K562 (cell line): ENCODE results near the gene COX6B2. TPM values are rescaled to one million over a fixed set of nuclear protein-coding genes. Genes with fewer than 3 reads are reported as not detected.
A peak's percentile ranks its signal among the peaks of the same experiment; 100 is the strongest.

Source experiments
- ATAC-seq: fragments of 200-7000 bp; cut with Tn5 transposase; 3 replicates; pipeline ENCODE4 v1.9.1; 2020; ENCODE audit warnings: moderate library complexity
- BruUV-seq: library from RNA; stranded (reverse); fragments of 400-500 nt; replicated peaks from 2 replicates; lab custom pipeline; 2021; lab: Mats Ljungman, UMichigan
- CTCF ChIA-PET: fragments of 300-600 bp; formaldehyde crosslinking; extraction: SDS; loops from one replicate; lab custom pipeline; 2021; ENCODE audit warnings: low intra/inter-chr PET ratio; lab: Yijun Ruan, JAX
- POLR2A ChIA-PET: fragments of 300-600, 350-650 bp; sonication (Branson Sonifier 250); formaldehyde crosslinking; extraction: SDS; loops from one replicate; lab custom pipeline; 2021; ENCODE audit warnings: antibody characterized with exemption, inconsistent platforms; lab: Yijun Ruan, JAX
- DNase-seq, 4 experiments: peaks; one replicate each; pipeline versions ENCODE4 v3.0.0 to v3.0.0-alpha.2; 2011 to 2018; ENCODE audit warnings: low spot score in 3 of 4, mixed read lengths in 3 of 4; ENCODE audit errors: extremely low read depth in 1 of 4
- FAIRE-seq: peaks from 2 replicates; lab custom pipeline; 2011; peaks lifted over from hg19 to GRCh38; lab: Jason Lieb, UNC
- H2AFZ ChIP-seq: 2 replicates; pipeline ENCODE4 v1.6.0; 2011; ENCODE audit warnings: low read depth, low read length, control low read depth, inconsistent platforms
- H3K27ac ChIP-seq: fragments of 200-600 bp; 3 replicates; pipeline ENCODE4 v1.8.0; 2011; ENCODE audit warnings: low read depth, mild to moderate bottlenecking, control low read depth, inconsistent platforms, low read length, moderate library complexity, mixed read lengths; ENCODE audit errors: extremely low read depth
- H3K27me3 ChIP-seq, 2 experiments: fragments of 300-600 bp in 1 of 2; 2 replicates in 1 of 2; 3 replicates in 1 of 2; pipeline versions ENCODE4 v1.6.0 to v1.8.0; 2011; ENCODE audit warnings: inconsistent platforms in 2 of 2, low read length in 2 of 2, mild to moderate bottlenecking in 1 of 2, mixed read lengths in 1 of 2, moderate library complexity in 1 of 2; ENCODE audit not compliant: control insufficient read depth in 2 of 2, insufficient read depth in 2 of 2
- H3K36me3 ChIP-seq: fragments of 300-600 bp; 3 replicates; pipeline ENCODE4 v1.8.0; 2011; ENCODE audit warnings: mild to moderate bottlenecking, low read length, inconsistent platforms; ENCODE audit not compliant: control insufficient read depth, insufficient read depth
- H3K4me1 ChIP-seq, 2 experiments: fragments of 200-600 bp in 1 of 2; replicated peaks in 1 of 2; 2 replicates in 1 of 2; 3 replicates in 1 of 2; pipeline versions ENCODE4 v1.5.1 to v1.8.0; 2011; ENCODE audit warnings: inconsistent platforms in 2 of 2, low read length in 2 of 2, mild to moderate bottlenecking in 1 of 2, mixed read lengths in 1 of 2, moderate library complexity in 1 of 2; ENCODE audit not compliant: control insufficient read depth in 2 of 2, insufficient read depth in 2 of 2
- H3K4me2 ChIP-seq: 2 replicates; pipeline ENCODE4 v1.6.1; 2011; ENCODE audit warnings: low read length, control low read depth, inconsistent platforms, mixed read lengths; ENCODE audit not compliant: insufficient read depth
- H3K4me3 ChIP-seq: fragments of 200-600 bp; sonication (generic), shearing (Covaris generic); 2 replicates; pipeline ENCODE4 v1.5.1; 2016; ENCODE audit warnings: control low read depth, inconsistent platforms
- H3K79me2 ChIP-seq: fragments of 200-600 bp; 3 replicates; pipeline ENCODE4 v1.8.0; 2011; ENCODE audit warnings: low read length, inconsistent platforms; ENCODE audit not compliant: control insufficient read depth, insufficient read depth
- H3K9ac ChIP-seq, 2 experiments: 2 replicates each; pipeline versions ENCODE4 v1.6.0 to v1.6.1; 2011; ENCODE audit warnings: low read depth in 2 of 2, low read length in 2 of 2, control low read depth in 1 of 2, inconsistent platforms in 1 of 2, mild to moderate bottlenecking in 1 of 2, mixed read lengths in 1 of 2; ENCODE audit not compliant: insufficient read depth in 1 of 2
- H3K9me1 ChIP-seq: one replicate; pipeline ENCODE4 v1.6.0; 2011; ENCODE audit warnings: inconsistent platforms, mild to moderate bottlenecking, low read length, moderate library complexity; ENCODE audit not compliant: control insufficient read depth, insufficient read depth
- H3K9me3 ChIP-seq: replicated peaks from 2 replicates; pipeline ENCODE4 v1.5.1; 2011; ENCODE audit warnings: low read depth, low read length, inconsistent platforms; ENCODE audit not compliant: control insufficient read depth, insufficient read depth
- H4K20me1 ChIP-seq: replicated peaks from 2 replicates; pipeline ENCODE4 v1.6.1; 2011; ENCODE audit warnings: low read length, inconsistent platforms, mixed read lengths; ENCODE audit not compliant: control insufficient read depth, insufficient read depth
- EP300 ChIP-seq: IDR thresholded peaks from 2 replicates; pipeline ENCODE4 v1.6.1; 2012; ENCODE audit warnings: low read length, improper control_type of control experiment
- ESRRB ChIP-seq: fragments of 250-450 bp; sonication (Bioruptor Pico); IDR thresholded peaks from 2 replicates; pipeline ENCODE4 v1.5.0; 2020; ENCODE audit warnings: mild to moderate bottlenecking, moderate library complexity, borderline replicate concordance
- HNRNPK ChIP-seq: fragments of 200-400 bp; formaldehyde crosslinking; IDR thresholded peaks from one replicate; pipeline ENCODE4 v1.6.1; 2018; ENCODE audit warnings: mild to moderate bottlenecking, low read depth, low read length; ENCODE audit not compliant: poor library complexity, severe bottlenecking
- POLR2G ChIP-seq: fragments of 200-400 bp; formaldehyde crosslinking; IDR thresholded peaks from 2 replicates; pipeline ENCODE4 v1.6.1; 2017; ENCODE audit warnings: low read depth, mild to moderate bottlenecking, antibody characterized with exemption, low read length, moderate library complexity
- STAG1 ChIP-seq: sonication (generic); formaldehyde crosslinking; IDR thresholded peaks from 2 replicates; pipeline ENCODE4 v1.5.0; 2020; ENCODE audit warnings: missing genetic modification reagents, borderline replicate concordance
- ZNF165 ChIP-seq: fragments of 250-450 bp; sonication (Bioruptor Pico); IDR thresholded peaks from 2 replicates; pipeline ENCODE4 v1.4.0; 2020; ENCODE audit warnings: borderline replicate concordance
- ZNF316 ChIP-seq: fragments of 450-650 bp; IDR thresholded peaks from 2 replicates; pipeline ENCODE4 v1.6.1; 2016
- WGBS: fragments of 100-300 bp; shearing (Covaris generic); methylation state at CpG from one replicate; pipeline ENCODE4 v1.1.6; 2016; ENCODE audit warnings: low coverage, mixed read lengths; ENCODE audit not compliant: insufficient coverage; ENCODE audit errors: missing lambda C conversion rate; 5-methylcytosine and 5-hydroxymethylcytosine counted together
- in situ Hi-C: fragments of 300-500 bp; cut with MboI; formaldehyde crosslinking; loops from 4 replicates; pipeline ENCODE4 v1.15.0; 2018; ENCODE audit warnings: inconsistent platforms, mixed read lengths
- intact Hi-C: fragments of 100-400 bp; cut with micrococcal nuclease; formaldehyde crosslinking; loops from 2 replicates; pipeline ENCODE4 v1.14.2; 2022
- polyA plus RNA-seq, 8 experiments: library from polyadenylated mRNA; depleted of rRNA in 4 of 8; stranded (reverse) in 5 of 8; unstranded in 3 of 8; fragments of >200 nt; fragmentation: Nextera tagmentation in 2 of 8; fragmentation: Illumina TruSeq in 1 of 8; extraction: Ambion mirVana in 2 of 8; extraction: Trizol in 1 of 8; gene quantifications; 2 replicates each; pipeline versions ENCODE4 v1.2.1 to v1.2.3, GENCODE V29; 2011 to 2014; ENCODE audit warnings: inconsistent platforms in 1 of 8, missing spikeins in 1 of 8
- total RNA-seq, 7 experiments: library from RNA; depleted of rRNA in 6 of 7; stranded (reverse); fragments of >200 nt in 6 of 7; fragmentation: Illumina TruSeq in 2 of 7; extraction: Trizol in 2 of 7; gene quantifications; 2 replicates each; pipeline versions ENCODE4 v1.2.1 to v1.2.3, GENCODE V29; 2011 to 2021; ENCODE audit warnings: low replicate concordance in 1 of 7
- TF ChIP-seq, protein P1 (sequence below): fragments of 200-600 bp; sonication (generic); IDR thresholded peaks from one replicate; pipeline ENCODE4 v1.6.1; 2012; ENCODE audit warnings: mild to moderate bottlenecking, low read depth, low read length, inconsistent platforms

The COX6B2 gene
- total and polyA plus RNA-seq, 9 of the 15 experiments (the other 6 are each of a cell fraction or from before 2014, with no cell fraction given), result 0.40 to 2.5 (median 0.83) TPM

DNA sequence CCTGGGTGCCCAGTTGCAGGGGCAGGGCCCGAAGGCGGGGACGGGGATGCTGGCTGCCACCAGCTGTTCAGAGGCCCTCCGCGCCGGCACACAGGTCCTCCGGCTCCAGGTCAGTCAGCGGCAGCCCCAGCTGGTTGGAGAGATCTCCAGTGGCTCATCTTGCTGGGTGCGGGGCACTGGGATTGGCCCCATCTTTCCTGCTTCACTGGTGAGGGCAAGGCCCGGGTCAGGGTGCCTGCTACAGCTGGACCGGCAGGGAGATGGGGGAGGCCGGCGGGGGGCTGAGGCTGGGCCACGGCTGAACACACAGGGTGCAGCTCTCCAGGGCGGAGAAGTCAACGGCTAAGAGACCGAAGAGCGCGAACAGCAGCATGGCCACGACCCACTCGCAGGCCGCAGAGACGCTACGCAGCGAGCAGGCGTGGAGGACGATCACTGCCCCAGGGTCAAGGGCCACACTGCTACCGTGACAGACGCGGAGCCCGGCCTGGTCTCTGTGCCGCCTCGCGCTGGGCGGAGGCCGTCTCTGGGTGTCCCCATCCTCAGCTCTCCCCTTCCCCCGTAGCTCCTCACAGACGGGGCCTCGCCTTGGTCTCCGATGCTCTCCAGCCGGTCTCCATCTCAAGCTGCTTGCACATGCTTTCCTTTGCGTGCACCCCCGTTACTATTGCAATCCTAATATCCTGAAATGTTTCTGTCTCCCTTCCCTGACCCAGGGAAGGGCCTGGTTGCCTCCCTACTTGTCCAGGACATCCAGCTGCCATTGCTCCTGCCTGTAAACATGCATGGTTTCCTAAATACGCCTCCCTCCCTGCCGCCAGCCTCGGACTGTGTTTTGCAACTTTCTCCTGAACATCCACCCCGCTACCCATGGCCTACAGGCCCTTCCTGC is 41.7 kb downstream of the COX6B2 start (continued):
- TF ChIP-seq POLR2G, result peak; percentile 57
- no peak for TF ChIP-seq ZNF165

DNA sequence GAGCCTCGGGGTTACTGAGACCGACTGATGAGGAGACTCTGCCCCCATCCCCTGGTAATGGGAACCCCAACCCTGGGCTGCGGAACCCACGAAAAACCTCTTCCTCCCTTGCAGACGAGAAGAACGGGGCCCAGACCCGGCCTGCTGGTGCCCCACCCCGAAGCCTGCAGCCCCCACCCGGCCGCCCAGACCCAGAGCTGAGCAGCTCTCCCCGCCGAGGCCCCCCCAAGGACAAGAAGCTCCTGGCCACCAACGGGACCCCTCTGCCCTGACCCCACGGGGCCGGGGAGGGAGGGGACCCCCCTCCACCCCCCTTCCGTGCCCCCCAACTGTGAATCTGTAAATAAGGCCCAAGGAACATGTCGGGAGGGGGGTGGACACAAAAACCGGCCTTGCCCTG is 42.7 kb downstream of the COX6B2 start:
- H3K36me3 ChIP-seq, result no peaks in the 10 kb centered on the region
- FAIRE-seq (no peak), ATAC-seq (no peak), DNase-seq (no peak)
- H3K9ac ChIP-seq, result no peak overlapping the region; a peak in 1 of 4 replicates
- H3K9me3 ChIP-seq, result no peaks in the 10 kb centered on the region
- POLR2A ChIA-PET, result interaction anchor here (0.6 to 1.3 kb wide), 3 partner anchors 10 to 76 kb away, joined by 3 to 4 read pairs (median 3); no protein-coding TSS in a partner anchor
- WGBS, result 91% methylated on average over 12 of the region's 18 CpGs
- H3K4me3 ChIP-seq, result no peak overlapping the region
- H3K27me3 ChIP-seq, result no peaks in the 10 kb centered on the region
- no peaks in the 10 kb centered on the region for H4K20me1 ChIP-seq
- peaks cover 9 to 35% of the 10 kb centered on the region in 2 experiments; a peak in 4 of 5 replicates for H3K4me1 ChIP-seq
- intact Hi-C loops (no loop called here), in situ Hi-C loops (no loop called here)
- no peak overlapping the region for H2AFZ ChIP-seq
- no peak overlapping the region for H3K27ac ChIP-seq
- no peaks in the 10 kb centered on the region for H3K79me2 ChIP-seq
- no TSS peak for BruUV-seq
- H3K9me1 ChIP-seq, result no peaks in the 10 kb centered on the region
- H3K4me2 ChIP-seq, result no peak overlapping the region
- CTCF ChIA-PET, result no interaction called here
- TF ChIP-seq, protein P1, sequence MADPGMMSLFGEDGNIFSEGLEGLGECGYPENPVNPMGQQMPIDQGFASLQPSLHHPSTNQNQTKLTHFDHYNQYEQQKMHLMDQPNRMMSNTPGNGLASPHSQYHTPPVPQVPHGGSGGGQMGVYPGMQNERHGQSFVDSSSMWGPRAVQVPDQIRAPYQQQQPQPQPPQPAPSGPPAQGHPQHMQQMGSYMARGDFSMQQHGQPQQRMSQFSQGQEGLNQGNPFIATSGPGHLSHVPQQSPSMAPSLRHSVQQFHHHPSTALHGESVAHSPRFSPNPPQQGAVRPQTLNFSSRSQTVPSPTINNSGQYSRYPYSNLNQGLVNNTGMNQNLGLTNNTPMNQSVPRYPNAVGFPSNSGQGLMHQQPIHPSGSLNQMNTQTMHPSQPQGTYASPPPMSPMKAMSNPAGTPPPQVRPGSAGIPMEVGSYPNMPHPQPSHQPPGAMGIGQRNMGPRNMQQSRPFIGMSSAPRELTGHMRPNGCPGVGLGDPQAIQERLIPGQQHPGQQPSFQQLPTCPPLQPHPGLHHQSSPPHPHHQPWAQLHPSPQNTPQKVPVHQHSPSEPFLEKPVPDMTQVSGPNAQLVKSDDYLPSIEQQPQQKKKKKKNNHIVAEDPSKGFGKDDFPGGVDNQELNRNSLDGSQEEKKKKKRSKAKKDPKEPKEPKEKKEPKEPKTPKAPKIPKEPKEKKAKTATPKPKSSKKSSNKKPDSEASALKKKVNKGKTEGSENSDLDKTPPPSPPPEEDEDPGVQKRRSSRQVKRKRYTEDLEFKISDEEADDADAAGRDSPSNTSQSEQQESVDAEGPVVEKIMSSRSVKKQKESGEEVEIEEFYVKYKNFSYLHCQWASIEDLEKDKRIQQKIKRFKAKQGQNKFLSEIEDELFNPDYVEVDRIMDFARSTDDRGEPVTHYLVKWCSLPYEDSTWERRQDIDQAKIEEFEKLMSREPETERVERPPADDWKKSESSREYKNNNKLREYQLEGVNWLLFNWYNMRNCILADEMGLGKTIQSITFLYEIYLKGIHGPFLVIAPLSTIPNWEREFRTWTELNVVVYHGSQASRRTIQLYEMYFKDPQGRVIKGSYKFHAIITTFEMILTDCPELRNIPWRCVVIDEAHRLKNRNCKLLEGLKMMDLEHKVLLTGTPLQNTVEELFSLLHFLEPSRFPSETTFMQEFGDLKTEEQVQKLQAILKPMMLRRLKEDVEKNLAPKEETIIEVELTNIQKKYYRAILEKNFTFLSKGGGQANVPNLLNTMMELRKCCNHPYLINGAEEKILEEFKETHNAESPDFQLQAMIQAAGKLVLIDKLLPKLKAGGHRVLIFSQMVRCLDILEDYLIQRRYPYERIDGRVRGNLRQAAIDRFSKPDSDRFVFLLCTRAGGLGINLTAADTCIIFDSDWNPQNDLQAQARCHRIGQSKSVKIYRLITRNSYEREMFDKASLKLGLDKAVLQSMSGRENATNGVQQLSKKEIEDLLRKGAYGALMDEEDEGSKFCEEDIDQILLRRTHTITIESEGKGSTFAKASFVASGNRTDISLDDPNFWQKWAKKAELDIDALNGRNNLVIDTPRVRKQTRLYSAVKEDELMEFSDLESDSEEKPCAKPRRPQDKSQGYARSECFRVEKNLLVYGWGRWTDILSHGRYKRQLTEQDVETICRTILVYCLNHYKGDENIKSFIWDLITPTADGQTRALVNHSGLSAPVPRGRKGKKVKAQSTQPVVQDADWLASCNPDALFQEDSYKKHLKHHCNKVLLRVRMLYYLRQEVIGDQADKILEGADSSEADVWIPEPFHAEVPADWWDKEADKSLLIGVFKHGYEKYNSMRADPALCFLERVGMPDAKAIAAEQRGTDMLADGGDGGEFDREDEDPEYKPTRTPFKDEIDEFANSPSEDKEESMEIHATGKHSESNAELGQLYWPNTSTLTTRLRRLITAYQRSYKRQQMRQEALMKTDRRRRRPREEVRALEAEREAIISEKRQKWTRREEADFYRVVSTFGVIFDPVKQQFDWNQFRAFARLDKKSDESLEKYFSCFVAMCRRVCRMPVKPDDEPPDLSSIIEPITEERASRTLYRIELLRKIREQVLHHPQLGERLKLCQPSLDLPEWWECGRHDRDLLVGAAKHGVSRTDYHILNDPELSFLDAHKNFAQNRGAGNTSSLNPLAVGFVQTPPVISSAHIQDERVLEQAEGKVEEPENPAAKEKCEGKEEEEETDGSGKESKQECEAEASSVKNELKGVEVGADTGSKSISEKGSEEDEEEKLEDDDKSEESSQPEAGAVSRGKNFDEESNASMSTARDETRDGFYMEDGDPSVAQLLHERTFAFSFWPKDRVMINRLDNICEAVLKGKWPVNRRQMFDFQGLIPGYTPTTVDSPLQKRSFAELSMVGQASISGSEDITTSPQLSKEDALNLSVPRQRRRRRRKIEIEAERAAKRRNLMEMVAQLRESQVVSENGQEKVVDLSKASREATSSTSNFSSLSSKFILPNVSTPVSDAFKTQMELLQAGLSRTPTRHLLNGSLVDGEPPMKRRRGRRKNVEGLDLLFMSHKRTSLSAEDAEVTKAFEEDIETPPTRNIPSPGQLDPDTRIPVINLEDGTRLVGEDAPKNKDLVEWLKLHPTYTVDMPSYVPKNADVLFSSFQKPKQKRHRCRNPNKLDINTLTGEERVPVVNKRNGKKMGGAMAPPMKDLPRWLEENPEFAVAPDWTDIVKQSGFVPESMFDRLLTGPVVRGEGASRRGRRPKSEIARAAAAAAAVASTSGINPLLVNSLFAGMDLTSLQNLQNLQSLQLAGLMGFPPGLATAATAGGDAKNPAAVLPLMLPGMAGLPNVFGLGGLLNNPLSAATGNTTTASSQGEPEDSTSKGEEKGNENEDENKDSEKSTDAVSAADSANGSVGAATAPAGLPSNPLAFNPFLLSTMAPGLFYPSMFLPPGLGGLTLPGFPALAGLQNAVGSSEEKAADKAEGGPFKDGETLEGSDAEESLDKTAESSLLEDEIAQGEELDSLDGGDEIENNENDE, result no peak
- no peak for TF ChIP-seq STAG1 (CRISPR knock-in tag)
- TF ChIP-seq HNRNPK, result no peak
- no peak for TF ChIP-seq EP300
- TF ChIP-seq ZNF316, result no peak
- TF ChIP-seq ESRRB (CRISPR knock-in tag), result no peak
